Activated CD4-positive, alpha-beta memory T cell treated with anti-CD3 and anti-CD28 coated beads, Interleukin-2, amount 10 ng/mL, durations not matched to agents 7 days and 5 days (primary cell): ENCODE data around the gene TMEM41B. TPM values are rescaled to one million over a fixed set of nuclear protein-coding genes. Genes with fewer than 3 reads are reported as not detected.

Source experiments
- CTCF ChIA-PET: fragments of 350-600 bp; sonication (Branson Sonifier 250); formaldehyde crosslinking; loops from one replicate; lab custom pipeline; 2021; ENCODE audit warnings: antibody characterized with exemption, inconsistent platforms; lab: Charles Lee
- POLR2A ChIA-PET: fragments of 350-600 bp; sonication (Branson Sonifier 250); formaldehyde crosslinking; loops from one replicate; lab custom pipeline; 2021; ENCODE audit warnings: antibody characterized with exemption; lab: Charles Lee
- DNase-seq: peaks from one replicate; pipeline ENCODE4 v3.0.0-alpha.2; 2020
- H3K27ac Mint-ChIP-seq: one replicate; pipeline ENCODE4 v1.8.0; 2021; ENCODE audit warnings: mild to moderate bottlenecking, mixed read lengths
- H3K27me3 Mint-ChIP-seq: one replicate; pipeline ENCODE4 v1.8.0; 2021; ENCODE audit warnings: mixed read lengths
- H3K36me3 Mint-ChIP-seq: one replicate; pipeline ENCODE4 v1.8.0; 2021; ENCODE audit warnings: low read depth, mixed read lengths
- H3K4me1 Mint-ChIP-seq: one replicate; pipeline ENCODE4 v1.8.0; 2021; ENCODE audit warnings: mixed read lengths
- H3K4me3 Mint-ChIP-seq: one replicate; pipeline ENCODE4 v1.8.0; 2021; ENCODE audit warnings: mild to moderate bottlenecking, mixed read lengths
- H3K9me3 Mint-ChIP-seq: one replicate; pipeline ENCODE4 v1.8.0; 2021; ENCODE audit warnings: mixed read lengths
- total RNA-seq, 2 experiments: library from RNA; stranded (reverse); gene quantifications; one replicate each; pipeline ENCODE4 v1.2.3, GENCODE V29; 2021

Gene TMEM41B
- total RNA-seq, 2 experiments from 2014 or later = 43.3 to 49.0 TPM

DNA sequence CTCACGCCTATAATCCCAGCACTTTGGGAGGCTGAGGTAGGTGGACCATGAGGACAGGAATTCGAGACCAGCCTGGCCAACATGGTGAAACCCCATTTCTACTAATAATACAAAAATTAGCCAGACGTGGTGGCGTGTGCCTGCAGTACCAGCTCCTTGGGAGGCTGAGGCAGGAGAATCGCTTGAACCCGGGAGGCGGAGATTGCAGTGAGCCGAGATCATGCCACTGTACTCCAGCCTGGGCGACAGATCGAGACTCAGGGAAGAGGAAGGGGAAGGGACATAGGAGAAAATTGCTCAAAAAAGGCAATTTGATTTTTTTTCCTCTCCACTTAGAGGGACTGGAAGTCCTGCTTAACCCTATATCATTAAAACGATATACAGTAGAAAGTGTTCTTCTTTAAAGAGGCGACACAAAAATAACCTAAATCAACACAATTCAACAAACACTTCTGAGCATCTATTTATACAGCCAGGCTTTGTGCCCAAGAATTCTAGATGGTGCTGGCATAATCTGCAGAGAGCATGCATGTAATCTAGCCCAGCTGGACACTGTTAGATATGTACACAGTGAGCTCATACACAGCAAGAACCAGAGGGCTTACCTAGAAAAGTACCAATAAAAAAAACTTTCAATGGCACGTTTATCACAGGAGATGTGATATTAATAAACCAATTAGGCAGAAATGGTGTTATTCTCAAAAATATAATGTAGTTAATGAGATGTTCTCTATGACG, 28.4 kb downstream of the TMEM41B start:
- ChIA-PET POLR2A (no interaction called here), CTCF (no interaction called here)
- no peak for DNase-seq
- Mint-ChIP-seq H3K4me1 (peaks cover 8% of the 10 kb centered on the region), H3K27me3 (no peaks in the 10 kb centered on the region), H3K4me3 (no peak overlapping the region), H3K36me3 (peaks cover 40% of the 10 kb centered on the region), H3K27ac (no peak overlapping the region), H3K9me3 (no peaks in the 10 kb centered on the region)

- H3K27ac Mint-ChIP-seq = no peak overlapping the region
- DNase-seq = peak; percentile 73
- POLR2A ChIA-PET = interaction anchor here (0.9 to 1.8 kb wide), 8 partner anchors 11 to 320 kb away, joined by 4 to 10 read pairs (median 6); partner anchors contain the start of genes DENND5A and ZNF143
- peaks cover 6% of the 10 kb centered on the region for H3K27me3 Mint-ChIP-seq
- H3K9me3 Mint-ChIP-seq = no peaks in the 10 kb centered on the region
- H3K4me1 Mint-ChIP-seq = peaks cover 14% of the 10 kb centered on the region
- peaks cover 35% of the 10 kb centered on the region for H3K36me3 Mint-ChIP-seq
- H3K4me3 Mint-ChIP-seq = no peak overlapping the region
- CTCF ChIA-PET = interaction anchor here (0.8 to 1.2 kb wide), 6 partner anchors 16 to 332 kb away, joined by 3 to 6 read pairs (median 4); partner anchors contain the start of gene DENND5A
Observed at GRCh38 chr11:9280655-9281301, 33.6 kb downstream of the TMEM41B start.

DNA sequence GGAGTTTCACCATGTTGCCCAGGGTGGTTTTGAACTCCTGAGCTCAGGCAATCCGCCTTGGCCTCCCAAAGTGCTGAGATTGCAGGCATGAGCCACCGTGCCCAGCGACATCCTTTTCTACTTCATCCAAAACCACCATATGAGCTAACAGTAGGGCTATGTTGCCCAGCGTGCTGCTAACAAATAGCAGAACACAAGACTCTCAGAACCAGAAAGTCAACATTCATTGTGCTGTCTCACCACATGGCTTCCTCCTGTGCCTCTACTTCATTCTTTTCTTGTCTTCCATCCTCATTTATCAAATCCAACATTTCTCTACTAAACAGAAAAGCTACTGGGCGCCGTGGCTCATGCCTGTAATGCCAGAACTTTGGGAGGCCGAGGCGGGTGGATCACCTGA, 37.2 kb downstream of the TMEM41B start:
- Mint-ChIP-seq H3K27ac (no peak overlapping the region), H3K4me3 (no peak overlapping the region), H3K4me1 (peaks cover 17% of the 10 kb centered on the region), H3K36me3 (peaks cover 20% of the 10 kb centered on the region), H3K9me3 (no peaks in the 10 kb centered on the region), H3K27me3 (peaks cover 17% of the 10 kb centered on the region)
- ChIA-PET POLR2A (interaction anchor here (1.0 to 1.8 kb wide), 2 partner anchors 12 to 107 kb away, joined by 4 to 10 read pairs; partner anchors contain the start of genes DENND5A and IPO7), CTCF (interaction anchor here (3.9 kb wide), 1 partner anchor 230 kb away, joined by 14 read pairs; no protein-coding TSS in a partner anchor)
- DNase-seq = no peak

GRCh38 chr11:9276571-9276970, 37.8 kb downstream of the TMEM41B start:
- POLR2A ChIA-PET = interaction anchor here (1.8 kb wide), 1 partner anchor 12 kb away, joined by 10 read pairs; the partner anchor contains the start of gene DENND5A
- H3K27me3 Mint-ChIP-seq = peaks cover 20% of the 10 kb centered on the region
- H3K4me1 Mint-ChIP-seq = peaks cover 17% of the 10 kb centered on the region
- DNase-seq = no peak
- H3K36me3 Mint-ChIP-seq = peaks cover 19% of the 10 kb centered on the region
- H3K9me3 Mint-ChIP-seq = no peaks in the 10 kb centered on the region
- H3K27ac Mint-ChIP-seq = no peak overlapping the region
- CTCF ChIA-PET = interaction anchor here (1.0 to 3.9 kb wide), 3 partner anchors 11 to 230 kb away, joined by 3 to 14 read pairs (median 4); no protein-coding TSS in a partner anchor
- H3K4me3 Mint-ChIP-seq = no peak overlapping the region

DNA sequence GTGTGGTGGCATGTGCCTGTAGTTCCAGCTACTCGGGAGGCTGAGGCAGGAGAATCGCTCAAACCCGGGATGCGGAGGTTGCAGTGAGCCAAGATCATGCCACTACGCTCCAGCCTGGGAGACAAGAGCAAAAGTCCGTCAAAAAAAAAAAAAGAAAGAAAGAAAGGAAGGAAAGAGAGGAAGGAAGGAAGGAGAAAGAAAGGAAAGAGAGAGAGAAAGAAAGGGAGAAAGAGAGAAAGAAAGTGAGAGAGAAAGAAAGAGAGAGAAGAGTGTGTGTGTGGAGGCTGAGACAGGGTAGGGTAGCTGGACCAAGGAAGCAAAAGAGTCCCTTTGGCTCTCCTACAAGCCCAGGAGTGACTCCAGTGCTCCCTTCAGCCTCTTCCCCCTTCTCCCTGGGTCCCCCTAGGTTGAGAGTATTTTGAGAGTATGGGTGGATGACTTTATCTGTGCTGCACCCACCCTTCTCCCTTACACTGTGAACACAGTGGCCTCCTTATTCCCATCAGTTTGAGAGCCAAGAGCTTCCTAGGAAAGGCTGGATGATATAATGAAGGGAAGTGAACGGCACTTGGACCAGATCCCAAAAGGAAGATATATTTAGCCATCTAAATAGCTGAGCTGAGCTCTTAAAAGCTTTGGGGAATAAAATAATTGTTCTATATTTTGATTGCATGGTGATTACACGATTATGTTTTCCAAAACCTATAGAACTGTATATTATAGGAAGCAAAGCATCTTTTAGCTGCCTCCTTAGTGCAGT, 39.7 kb downstream of the TMEM41B start:
- POLR2A ChIA-PET = interaction anchor here (0.6 to 2.3 kb wide), 3 partner anchors 10 to 186 kb away, joined by 3 to 8 read pairs (median 3); partner anchors contain the start of genes DENND5A and ZNF143

DNA sequence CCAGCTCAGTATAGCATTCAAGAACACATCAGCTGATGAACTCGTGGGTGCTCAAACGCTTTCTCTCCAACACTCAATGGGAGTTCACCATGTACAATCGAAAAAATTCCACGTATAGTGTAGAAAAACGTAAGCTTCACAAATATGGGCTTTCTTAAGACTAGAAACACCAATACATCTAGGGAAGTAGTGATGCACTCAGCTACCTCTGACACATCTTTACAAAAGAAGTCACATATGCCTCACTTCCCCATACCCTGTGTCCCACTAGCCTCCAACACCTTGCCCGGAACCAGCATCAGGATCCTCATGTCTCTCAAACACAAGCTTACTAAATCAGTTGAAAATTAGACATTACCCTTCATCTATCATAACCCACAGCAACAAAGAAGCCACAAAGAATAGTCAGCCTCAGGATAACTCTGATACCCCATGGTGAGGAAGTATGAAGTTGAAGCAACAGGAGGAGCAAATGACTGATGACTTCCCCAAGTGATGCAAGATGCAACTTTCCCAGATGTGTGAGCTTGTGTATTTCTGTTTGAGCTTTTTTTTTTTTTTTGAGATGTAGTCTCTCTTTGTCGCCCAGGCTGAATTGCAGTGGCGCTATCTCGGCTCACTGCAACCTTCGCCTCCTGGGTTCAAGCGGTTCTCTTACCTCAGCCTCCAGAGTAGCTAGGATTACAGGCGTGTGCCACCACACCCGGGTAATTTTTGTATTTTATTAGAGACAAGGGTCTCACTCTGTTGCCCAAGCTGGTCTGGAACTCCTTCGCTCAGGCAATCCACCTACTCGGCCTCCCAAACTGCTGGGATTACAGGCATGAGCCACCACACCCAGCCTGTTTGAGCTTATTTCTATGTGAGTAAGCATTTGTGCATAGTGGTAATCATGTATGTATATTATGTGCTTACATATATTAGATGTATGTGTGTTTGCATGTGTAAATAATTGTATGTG, 40.7 kb downstream of the TMEM41B start:
- DNase-seq = no peak
- Mint-ChIP-seq H3K9me3 (no peaks in the 10 kb centered on the region), H3K4me1 (peaks cover 3% of the 10 kb centered on the region), H3K27ac (no peak overlapping the region), H3K27me3 (peaks cover 31% of the 10 kb centered on the region), H3K4me3 (no peak overlapping the region), H3K36me3 (peaks cover 2% of the 10 kb centered on the region)
- ChIA-PET CTCF (interaction anchor here (0.6 to 0.9 kb wide), 3 partner anchors 108 to 1223 kb away, joined by 3 read pairs; no protein-coding TSS in a partner anchor), POLR2A (interaction anchor here (2.3 kb wide), 1 partner anchor 9 kb away, joined by 8 read pairs; the partner anchor contains the start of gene DENND5A)

More for the DNA sequence above, 39.7 kb downstream of the TMEM41B start:
- H3K4me1 Mint-ChIP-seq = peaks cover 3% of the 10 kb centered on the region
- H3K27me3 Mint-ChIP-seq = peaks cover 27% of the 10 kb centered on the region
- DNase-seq = no peak
- CTCF ChIA-PET = interaction anchor here (0.9 to 3.9 kb wide), 3 partner anchors 185 to 233 kb away, joined by 3 to 14 read pairs (median 4); no protein-coding TSS in a partner anchor
- no peak overlapping the region for H3K27ac Mint-ChIP-seq
- H3K36me3 Mint-ChIP-seq = peaks cover 2% of the 10 kb centered on the region
- no peak overlapping the region for H3K4me3 Mint-ChIP-seq
- H3K9me3 Mint-ChIP-seq = no peaks in the 10 kb centered on the region

DNA sequence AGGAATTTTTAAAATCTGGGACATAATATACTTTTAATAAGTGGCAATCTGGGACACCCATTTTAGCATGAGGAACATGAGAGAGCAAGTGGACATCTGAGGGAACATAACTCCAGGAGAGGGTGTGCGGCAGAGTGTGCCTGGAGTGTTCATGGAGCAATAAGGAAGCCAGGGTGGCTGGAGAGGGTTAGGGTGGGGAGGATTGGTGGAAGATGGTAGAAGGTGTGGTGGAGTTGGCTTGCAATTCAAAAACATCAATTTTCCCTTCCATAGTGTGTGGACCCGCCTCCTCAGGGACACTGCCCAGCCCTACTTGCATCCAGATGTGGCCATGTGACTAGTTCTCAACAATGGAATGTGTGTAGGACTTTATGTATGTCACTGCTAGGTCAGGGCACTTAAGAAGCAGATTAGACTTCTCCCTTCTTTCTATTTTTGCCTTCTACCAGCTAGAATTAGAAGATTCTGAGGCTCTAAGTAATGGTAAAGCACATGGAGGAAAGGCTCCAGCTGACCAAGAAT, 44.8 kb downstream of the TMEM41B start:
- no peak overlapping the region for H3K27ac Mint-ChIP-seq
- H3K36me3 Mint-ChIP-seq = no peaks in the 10 kb centered on the region
- ChIA-PET POLR2A (interaction anchor here (0.9 kb wide), 1 partner anchor 42 kb away, joined by 3 read pairs; no protein-coding TSS in a partner anchor), CTCF (interaction anchor here (0.6 kb wide), 1 partner anchor 242 kb away, joined by 6 read pairs; no protein-coding TSS in a partner anchor)
- H3K4me3 Mint-ChIP-seq = no peak overlapping the region
- no peak for DNase-seq
- H3K27me3 Mint-ChIP-seq = peaks cover 53% of the 10 kb centered on the region
- peaks cover 6% of the 10 kb centered on the region for H3K4me1 Mint-ChIP-seq
- H3K9me3 Mint-ChIP-seq = no peaks in the 10 kb centered on the region

GRCh38 chr11:9267680-9268079, 46.7 kb downstream of the TMEM41B start:
- ChIA-PET POLR2A (no interaction called here), CTCF (no interaction called here)
- Mint-ChIP-seq H3K36me3 (no peaks in the 10 kb centered on the region), H3K4me3 (no peak overlapping the region), H3K27ac (no peak overlapping the region), H3K27me3 (peaks cover 54% of the 10 kb centered on the region), H3K4me1 (peaks cover 12% of the 10 kb centered on the region), H3K9me3 (no peaks in the 10 kb centered on the region)
- DNase-seq = no peak

- Mint-ChIP-seq H3K4me1 (peaks cover 16% of the 10 kb centered on the region), H3K27me3 (peaks cover 55% of the 10 kb centered on the region), H3K4me3 (no peak overlapping the region), H3K36me3 (no peaks in the 10 kb centered on the region), H3K27ac (no peak overlapping the region), H3K9me3 (no peaks in the 10 kb centered on the region)
- ChIA-PET POLR2A (no interaction called here), CTCF (no interaction called here)
- no peak for DNase-seq
Observed at GRCh38 chr11:9266926-9267325, 47.5 kb downstream of the TMEM41B start.

DNA sequence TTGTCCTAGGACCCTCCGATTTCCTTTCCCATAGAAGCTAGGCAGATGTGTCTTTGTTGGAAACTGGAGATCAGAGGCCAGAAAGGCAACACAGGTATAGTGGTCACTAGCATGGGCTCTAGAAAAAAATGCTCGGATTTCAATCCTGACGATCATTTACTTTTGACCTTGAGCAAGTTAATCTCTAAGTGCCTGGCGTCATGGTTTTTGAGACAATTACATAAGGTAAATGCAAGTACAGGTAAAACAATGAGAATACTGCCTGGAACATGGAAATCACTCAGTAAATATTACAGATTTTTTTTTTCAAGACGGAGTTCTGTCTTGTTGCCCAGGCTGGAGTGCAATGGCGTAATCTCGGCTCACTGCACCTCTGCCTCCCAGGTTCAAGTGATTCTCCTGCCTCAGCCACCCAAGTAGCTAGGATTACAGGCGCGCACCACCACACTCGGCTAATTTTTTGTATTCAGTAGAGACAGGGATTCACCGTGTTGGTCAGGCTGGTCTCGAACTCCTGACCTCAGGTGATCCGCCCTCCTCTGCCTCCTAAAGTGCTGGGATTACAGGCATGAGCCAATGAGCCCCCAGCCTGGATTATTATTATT, 48.2 kb downstream of the TMEM41B start:
- Mint-ChIP-seq H3K9me3 (no peaks in the 10 kb centered on the region), H3K4me1 (peaks cover 22% of the 10 kb centered on the region), H3K27ac (no peak overlapping the region), H3K4me3 (peak overlapping the region; percentile 59), H3K27me3 (peaks cover 56% of the 10 kb centered on the region), H3K36me3 (no peaks in the 10 kb centered on the region)
- ChIA-PET POLR2A (interaction anchor here (2.5 kb wide), 1 partner anchor 47 kb away, joined by 11 read pairs; no protein-coding TSS in a partner anchor), CTCF (interaction anchor here (0.5 to 1.4 kb wide), 5 partner anchors 10 to 240 kb away, joined by 3 to 4 read pairs (median 3); no protein-coding TSS in a partner anchor)
- no peak for DNase-seq
